ENCODE data around the gene HSD17B3.
A peak's percentile ranks its signal among the peaks of the same experiment; 100 is the strongest.

Gene HSD17B3

DNA sequence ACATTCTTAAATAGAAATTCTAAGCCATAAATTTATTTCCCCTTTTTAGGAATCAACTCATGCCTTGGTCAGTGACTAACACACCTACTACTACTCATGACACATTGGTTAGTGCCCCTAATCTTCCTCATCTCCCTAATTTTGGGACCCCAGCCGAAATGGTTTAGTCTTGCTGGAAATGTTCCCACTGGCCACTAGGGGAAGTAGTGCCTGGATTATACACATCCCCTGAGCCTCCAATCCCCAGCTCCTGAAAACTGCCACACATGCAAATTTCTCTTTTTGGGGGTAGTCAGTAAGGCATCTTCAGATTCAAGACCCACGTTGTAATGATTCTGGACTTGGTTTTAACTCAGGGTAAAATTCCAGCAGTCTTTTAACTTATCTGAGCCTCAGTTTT, 79.8 kb downstream of the HSD17B3 start:
- TF ChIP-seq, protein P1, sequence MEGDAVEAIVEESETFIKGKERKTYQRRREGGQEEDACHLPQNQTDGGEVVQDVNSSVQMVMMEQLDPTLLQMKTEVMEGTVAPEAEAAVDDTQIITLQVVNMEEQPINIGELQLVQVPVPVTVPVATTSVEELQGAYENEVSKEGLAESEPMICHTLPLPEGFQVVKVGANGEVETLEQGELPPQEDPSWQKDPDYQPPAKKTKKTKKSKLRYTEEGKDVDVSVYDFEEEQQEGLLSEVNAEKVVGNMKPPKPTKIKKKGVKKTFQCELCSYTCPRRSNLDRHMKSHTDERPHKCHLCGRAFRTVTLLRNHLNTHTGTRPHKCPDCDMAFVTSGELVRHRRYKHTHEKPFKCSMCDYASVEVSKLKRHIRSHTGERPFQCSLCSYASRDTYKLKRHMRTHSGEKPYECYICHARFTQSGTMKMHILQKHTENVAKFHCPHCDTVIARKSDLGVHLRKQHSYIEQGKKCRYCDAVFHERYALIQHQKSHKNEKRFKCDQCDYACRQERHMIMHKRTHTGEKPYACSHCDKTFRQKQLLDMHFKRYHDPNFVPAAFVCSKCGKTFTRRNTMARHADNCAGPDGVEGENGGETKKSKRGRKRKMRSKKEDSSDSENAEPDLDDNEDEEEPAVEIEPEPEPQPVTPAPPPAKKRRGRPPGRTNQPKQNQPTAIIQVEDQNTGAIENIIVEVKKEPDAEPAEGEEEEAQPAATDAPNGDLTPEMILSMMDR (IDR thresholded peaks at IDR 0.05; ENCODE audit: low read depth, low read length): peak; percentile 45
- TF ChIP-seq MYC (IDR thresholded peaks at IDR 0.05; ENCODE audit: low read depth, low read length): no peak
- TF ChIP-seq POLR2A (IDR thresholded peaks at IDR 0.05; ENCODE audit: extremely low read depth, insufficient read length): no peak
- TF ChIP-seq, protein P2, sequence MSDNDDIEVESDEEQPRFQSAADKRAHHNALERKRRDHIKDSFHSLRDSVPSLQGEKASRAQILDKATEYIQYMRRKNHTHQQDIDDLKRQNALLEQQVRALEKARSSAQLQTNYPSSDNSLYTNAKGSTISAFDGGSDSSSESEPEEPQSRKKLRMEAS (IDR thresholded peaks at IDR 0.05; ENCODE audit: low read depth, low read length): no peak
- DNase-seq (ENCODE audit: low read depth): peak; percentile 16
- H3K4me3 ChIP-seq (ENCODE audit: low read depth, low read length): no peak overlapping the region

GRCh38 chr9:96219900-96220257, 82.1 kb downstream of the HSD17B3 start:
- no peak overlapping the region for H3K4me3 ChIP-seq (ENCODE audit: low read depth, low read length)
- TF ChIP-seq POLR2A (IDR thresholded peaks at IDR 0.05; ENCODE audit: extremely low read depth, insufficient read length) (no peak), MYC (IDR thresholded peaks at IDR 0.05; ENCODE audit: low read depth, low read length) (no peak)
- TF ChIP-seq, protein P2 (IDR thresholded peaks at IDR 0.05; ENCODE audit: low read depth, low read length): no peak
- TF ChIP-seq, protein P1 (IDR thresholded peaks at IDR 0.05; ENCODE audit: low read depth, low read length): no peak
- DNase-seq (ENCODE audit: low read depth): no peak

DNA sequence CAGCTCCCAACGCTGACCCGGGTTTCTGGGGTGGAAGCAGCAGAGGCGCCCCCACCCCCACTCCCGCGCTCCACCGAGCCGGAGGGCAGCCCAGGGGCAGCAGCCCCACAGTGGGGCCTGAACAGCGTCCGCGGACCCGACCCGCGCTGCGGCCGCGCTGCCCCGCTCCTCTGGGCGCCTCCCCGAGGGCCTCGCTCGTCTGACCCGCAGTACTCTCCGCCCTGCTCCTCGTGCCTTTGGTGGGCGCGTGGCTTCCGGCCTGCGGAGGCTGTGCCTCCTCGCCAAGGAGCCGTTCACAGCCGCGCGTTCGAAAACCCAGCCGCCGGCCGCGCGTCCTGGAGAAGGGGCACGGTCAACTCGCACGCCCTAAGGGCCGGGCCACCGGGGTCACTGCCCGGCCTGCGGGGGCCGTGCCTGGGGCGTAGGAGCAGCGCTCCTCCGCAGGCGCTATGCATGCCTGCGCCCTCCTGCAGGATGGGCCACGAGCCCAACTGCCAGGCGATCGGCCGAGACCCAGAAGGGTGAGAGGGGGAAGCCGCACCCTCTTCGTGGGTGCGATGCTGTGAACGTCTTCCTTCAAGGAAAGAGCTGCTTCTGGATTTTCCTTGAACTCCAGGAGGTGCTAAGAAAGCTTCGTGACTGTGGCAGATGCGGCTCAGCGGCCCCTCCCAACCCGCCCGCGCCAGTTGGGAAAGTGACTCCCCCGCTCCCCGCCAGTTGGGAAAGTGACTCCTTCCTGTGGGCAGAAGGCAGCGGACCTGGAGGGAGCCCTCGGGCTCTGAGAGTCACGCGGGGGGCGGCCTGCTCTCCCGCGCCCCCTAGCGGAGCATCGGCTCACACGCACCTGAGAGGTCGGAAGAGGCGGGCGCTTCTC, 82.7 kb downstream of the HSD17B3 start:
- no peak for TF ChIP-seq POLR2A (IDR thresholded peaks at IDR 0.05; ENCODE audit: extremely low read depth, insufficient read length)
- TF ChIP-seq, protein P2 (IDR thresholded peaks at IDR 0.05; ENCODE audit: low read depth, low read length): no peak
- TF ChIP-seq, protein P1 (IDR thresholded peaks at IDR 0.05; ENCODE audit: low read depth, low read length): peak; percentile 57
- DNase-seq (ENCODE audit: low read depth): peak; percentile 58
- H3K4me3 ChIP-seq (ENCODE audit: low read depth, low read length): no peak overlapping the region

DNA sequence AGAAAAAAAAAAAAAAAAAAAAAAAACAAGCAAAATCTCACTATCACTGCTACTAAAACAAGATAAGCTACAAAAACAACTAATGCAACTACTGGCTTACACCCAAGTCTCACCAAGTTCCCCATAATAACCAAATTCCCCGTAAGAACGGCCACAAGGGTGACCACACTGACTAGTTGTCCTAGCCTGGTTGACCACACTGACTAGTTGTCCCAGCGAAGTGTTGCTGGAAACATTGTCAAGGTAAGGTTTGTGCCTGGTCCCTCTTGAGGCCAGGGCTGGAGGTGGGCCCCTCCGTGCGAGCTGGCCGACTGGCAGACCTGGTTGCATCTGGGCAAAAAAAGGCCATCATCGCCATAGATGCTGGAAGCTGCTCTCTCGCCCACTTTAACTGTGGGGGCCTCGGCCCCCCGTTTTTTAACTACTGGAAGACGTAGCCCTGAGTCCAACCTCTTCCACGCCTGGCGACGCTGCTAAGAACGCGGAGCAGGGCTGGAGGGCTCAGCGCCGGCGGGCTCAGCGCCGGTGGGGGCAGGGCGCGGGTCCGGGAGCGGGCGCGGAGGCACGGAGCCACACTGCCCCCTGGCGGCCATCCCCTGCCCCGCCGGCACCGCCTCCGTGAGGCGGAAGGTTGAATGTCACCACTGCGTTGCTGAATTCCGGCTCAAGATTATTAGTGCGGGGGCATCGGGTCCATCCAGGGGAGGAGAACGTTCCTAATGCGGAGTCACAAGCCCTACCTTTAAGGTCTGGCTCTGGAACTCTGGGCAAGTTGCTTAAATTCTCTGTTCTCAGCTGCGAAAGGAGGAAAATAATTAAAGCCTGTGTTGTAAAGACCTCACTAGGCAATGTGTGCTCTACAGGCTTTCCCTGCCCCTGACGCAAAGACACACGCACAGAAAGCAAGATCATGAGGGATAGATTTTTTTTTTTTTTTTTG, 84.0 kb downstream of the HSD17B3 start:
- peak; percentile 81 for DNase-seq (ENCODE audit: low read depth)
- H3K4me3 ChIP-seq (ENCODE audit: low read depth, low read length): peak overlapping the region; percentile 46
- TF ChIP-seq, protein P2 (IDR thresholded peaks at IDR 0.05; ENCODE audit: low read depth, low read length): no peak
- TF ChIP-seq, protein P1 (IDR thresholded peaks at IDR 0.05; ENCODE audit: low read depth, low read length): peak; percentile 68

- peak; percentile 9 for DNase-seq (ENCODE audit: low read depth)
- no peak overlapping the region for H3K4me3 ChIP-seq (ENCODE audit: low read depth, low read length)
- no peak for TF ChIP-seq POLR2A (IDR thresholded peaks at IDR 0.05; ENCODE audit: extremely low read depth, insufficient read length)
- TF ChIP-seq, protein P2 (IDR thresholded peaks at IDR 0.05; ENCODE audit: low read depth, low read length): no peak
- no peak for TF ChIP-seq MYC (IDR thresholded peaks at IDR 0.05; ENCODE audit: low read depth, low read length)
- TF ChIP-seq, protein P1 (IDR thresholded peaks at IDR 0.05; ENCODE audit: low read depth, low read length): no peak
These were observed 84.7 kb downstream of the HSD17B3 start for GRCh38 chr9:96217294-96217707.
